GM12801 (cell line): ENCODE results near the gene OARD1.

Source experiments
- CTCF ChIP-seq: IDR thresholded peaks from one replicate; pipeline ENCODE4 v1.5.1; 2011; ENCODE audit warnings: control low read depth; ENCODE audit not compliant: insufficient read length; ENCODE audit errors: extremely low read depth

Gene OARD1

GRCh38 chr6:41062056-41062455 lies 10.1 kb downstream of the OARD1 start:
- TF ChIP-seq CTCF: no peak

- no peak for TF ChIP-seq CTCF
These were observed 10.9 kb downstream of the OARD1 start for GRCh38 chr6:41061196-41061726.

- TF ChIP-seq CTCF: no peak
These were observed 12.6 kb downstream of the OARD1 start for GRCh38 chr6:41059556-41059955.

GRCh38 chr6:41058783-41059181 lies 13.4 kb downstream of the OARD1 start:
- no peak for TF ChIP-seq CTCF

- TF ChIP-seq CTCF: no peak
These were observed 15.2 kb downstream of the OARD1 start for GRCh38 chr6:41056768-41057490.

GRCh38 chr6:41055149-41055548 lies 17.0 kb downstream of the OARD1 start:
- TF ChIP-seq CTCF: no peak

GRCh38 chr6:41054511-41054910 lies 17.6 kb downstream of the OARD1 start:
- TF ChIP-seq CTCF: no peak
